ENCODE results near the gene CCP110.

Gene CCP110

GRCh38 chr16:19595043-19595767, 71.5 kb downstream of the CCP110 start:
- no peak for DNase-seq (ENCODE audit: low read depth in 3 of 3, low spot score in 1 of 3)

- DNase-seq (ENCODE audit: low read depth in 3 of 3, low spot score in 1 of 3) = no peak
These were observed 75.2 kb downstream of the CCP110 start for GRCh38 chr16:19598805-19599510.

- no peak for DNase-seq (ENCODE audit: low read depth in 3 of 3, low spot score in 1 of 3)
These were observed 76.4 kb downstream of the CCP110 start for GRCh38 chr16:19599968-19600716.

- DNase-seq (ENCODE audit: low read depth in 3 of 3, low spot score in 1 of 3) = peak in 1 of 3 donors; percentile 3
These were observed 77.6 kb downstream of the CCP110 start for GRCh38 chr16:19601083-19601976.

All from stimulated activated CD4-positive, alpha-beta T cell treated with anti-CD3 and anti-CD28 coated beads, TNF-alpha, amount 100 ng/mL, for 1 hour (primary cell).